Testis (tissue), 2 donors: ENCODE measurements around the gene CD101.

ENCODE experiments used
- POLR2A ChIP-seq: fragments of 450-650 bp; IDR thresholded peaks from one replicate; pipeline ENCODE4 v1.6.1; 2017; ENCODE audit warnings: antibody characterized with exemption, mild to moderate bottlenecking, moderate library complexity
- TF ChIP-seq, protein P1 (sequence below), 3 experiments: fragments of 450-650 bp in 2 of 3; fragments of 200-600 bp in 1 of 3; sonication (generic) in 1 of 3; IDR thresholded peaks; one replicate each; pipeline ENCODE4 v1.5.1; 2016 to 2019; ENCODE audit warnings: antibody characterized with exemption in 3 of 3, mild to moderate bottlenecking in 2 of 3, moderate library complexity in 1 of 3

DNA sequence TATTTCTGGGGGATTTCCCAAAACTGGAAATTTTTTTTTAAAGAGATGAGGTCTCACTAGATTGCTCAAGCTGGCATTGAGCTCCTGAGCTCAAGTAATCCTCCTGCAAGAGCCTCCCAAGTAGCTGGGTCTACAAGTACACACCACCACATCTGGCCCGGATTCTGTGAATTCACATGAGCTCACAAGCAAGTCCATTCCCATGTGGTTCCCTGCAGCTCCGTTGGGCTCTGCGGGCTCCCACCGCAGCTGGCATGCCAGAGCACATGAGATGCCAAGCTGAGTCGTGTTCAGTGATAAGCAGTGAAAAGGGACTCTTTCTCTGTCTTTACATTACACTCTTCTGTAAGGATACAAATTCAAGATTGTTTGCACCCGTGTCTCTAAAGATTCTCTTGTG, 36.7 kb downstream of the CD101 start:
- no peak for TF ChIP-seq POLR2A
- TF ChIP-seq, protein P1, sequence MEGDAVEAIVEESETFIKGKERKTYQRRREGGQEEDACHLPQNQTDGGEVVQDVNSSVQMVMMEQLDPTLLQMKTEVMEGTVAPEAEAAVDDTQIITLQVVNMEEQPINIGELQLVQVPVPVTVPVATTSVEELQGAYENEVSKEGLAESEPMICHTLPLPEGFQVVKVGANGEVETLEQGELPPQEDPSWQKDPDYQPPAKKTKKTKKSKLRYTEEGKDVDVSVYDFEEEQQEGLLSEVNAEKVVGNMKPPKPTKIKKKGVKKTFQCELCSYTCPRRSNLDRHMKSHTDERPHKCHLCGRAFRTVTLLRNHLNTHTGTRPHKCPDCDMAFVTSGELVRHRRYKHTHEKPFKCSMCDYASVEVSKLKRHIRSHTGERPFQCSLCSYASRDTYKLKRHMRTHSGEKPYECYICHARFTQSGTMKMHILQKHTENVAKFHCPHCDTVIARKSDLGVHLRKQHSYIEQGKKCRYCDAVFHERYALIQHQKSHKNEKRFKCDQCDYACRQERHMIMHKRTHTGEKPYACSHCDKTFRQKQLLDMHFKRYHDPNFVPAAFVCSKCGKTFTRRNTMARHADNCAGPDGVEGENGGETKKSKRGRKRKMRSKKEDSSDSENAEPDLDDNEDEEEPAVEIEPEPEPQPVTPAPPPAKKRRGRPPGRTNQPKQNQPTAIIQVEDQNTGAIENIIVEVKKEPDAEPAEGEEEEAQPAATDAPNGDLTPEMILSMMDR (IDR thresholded peaks at IDR 0.05), result no peak
